DOHH2 (cell line): Measurements from ENCODE around the gene STX18.
A peak's percentile ranks its signal among the peaks of the same experiment; 100 is the strongest.

Experiments
- H3F3A ChIP-seq: fragments of 200-600 bp; sonication (generic), shearing (Covaris generic); 2 replicates; pipeline ENCODE4 v1.6.0; 2016; ENCODE audit warnings: antibody characterized with exemption, mild to moderate bottlenecking; ENCODE audit not compliant: control insufficient read depth, insufficient read depth
- H3K27ac ChIP-seq: fragments of 200-600 bp; sonication (generic); 2 replicates; pipeline ENCODE4 v1.5.1; 2014; ENCODE audit warnings: low read depth, mild to moderate bottlenecking, low read length, moderate library complexity
- H3K27me3 ChIP-seq: fragments of 200-600 bp; sonication (generic); 2 replicates; pipeline ENCODE4 v1.6.1; 2014; ENCODE audit warnings: mild to moderate bottlenecking, low read length, mixed read lengths; ENCODE audit not compliant: control insufficient read depth
- H3K36me3 ChIP-seq: fragments of 200-600 bp; sonication (generic); 2 replicates; pipeline ENCODE4 v1.6.1; 2014; ENCODE audit warnings: mild to moderate bottlenecking, low read length, moderate library complexity, mixed read lengths; ENCODE audit not compliant: control insufficient read depth
- H3K4me1 ChIP-seq: fragments of 200-600 bp; sonication (generic); 2 replicates; pipeline ENCODE4 v1.6.1; 2014; ENCODE audit warnings: mild to moderate bottlenecking, low read length, mixed read lengths; ENCODE audit not compliant: control insufficient read depth
- H3K4me2 ChIP-seq: fragments of 200-600 bp; sonication (generic); 2 replicates; pipeline ENCODE4 v1.6.0; 2014; ENCODE audit warnings: mild to moderate bottlenecking, low read length, moderate library complexity
- H3K4me3 ChIP-seq: fragments of 200-600 bp; sonication (generic); 2 replicates; pipeline ENCODE4 v1.5.1; 2014; ENCODE audit warnings: mild to moderate bottlenecking, low read length, mixed read lengths
- H3K79me2 ChIP-seq: fragments of 200-600 bp; sonication (generic); 2 replicates; pipeline ENCODE4 v1.6.1; 2014; ENCODE audit warnings: mild to moderate bottlenecking, low read length, mixed read lengths; ENCODE audit not compliant: control insufficient read depth
- H3K9me2 ChIP-seq: fragments of 200-600 bp; sonication (generic); replicated peaks from 2 replicates; pipeline ENCODE4 v1.6.1; 2014; ENCODE audit warnings: mild to moderate bottlenecking, low read length, mixed read lengths; ENCODE audit not compliant: control insufficient read depth
- H3K9me3 ChIP-seq: fragments of 200-600 bp; sonication (generic); 2 replicates; pipeline ENCODE4 v1.6.1; 2014; ENCODE audit warnings: antibody characterized with exemption, low read length, mixed read lengths; ENCODE audit not compliant: control insufficient read depth, insufficient read depth
- H4K20me1 ChIP-seq: fragments of 200-600 bp; sonication (generic); 2 replicates; pipeline ENCODE4 v1.6.0; 2014; ENCODE audit warnings: low read depth, mild to moderate bottlenecking, antibody characterized with exemption, low read length, moderate library complexity; ENCODE audit not compliant: control insufficient read depth, insufficient read depth
- EZH2phosphoT487 ChIP-seq: fragments of 200-600 bp; sonication (generic); IDR thresholded peaks from 2 replicates; pipeline ENCODE4 v1.6.1; 2017; ENCODE audit warnings: borderline replicate concordance, mild to moderate bottlenecking, antibody characterized with exemption, low read length, moderate library complexity, mixed read lengths
- TF ChIP-seq, protein P1 (sequence below): fragments of 200-600 bp; sonication (generic); IDR thresholded peaks from one replicate; pipeline ENCODE4 v1.5.1; 2014; ENCODE audit warnings: antibody characterized with exemption, mild to moderate bottlenecking, low read depth, low read length; ENCODE audit not compliant: poor library complexity, severe bottlenecking

Gene STX18

DNA sequence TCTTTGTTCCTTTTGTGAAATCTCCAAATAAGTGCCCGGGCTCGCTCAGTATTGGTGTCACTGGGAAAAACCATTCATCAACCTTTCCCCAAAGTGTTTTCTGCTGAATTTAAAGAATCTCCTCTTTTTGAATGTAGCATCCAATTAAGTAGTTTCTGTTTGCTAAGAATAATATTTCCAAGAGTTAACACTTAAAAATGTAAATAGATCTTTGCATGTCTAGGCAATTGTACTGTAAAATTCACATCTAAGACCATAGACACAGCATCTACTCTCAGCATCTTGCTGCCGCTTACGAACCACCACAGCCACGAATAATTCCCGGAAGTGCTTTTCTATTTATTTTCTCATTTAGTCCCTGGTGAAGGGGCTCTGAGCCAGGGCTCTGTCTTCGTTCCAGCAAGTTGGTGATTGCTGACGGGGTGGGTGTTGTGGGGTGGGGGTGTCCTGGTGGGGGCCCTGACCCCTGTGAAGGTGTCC, 153.5 kb downstream of the STX18 start:
- Histone ChIP-seq H4K20me1 (no peaks in the 10 kb centered on the region), H3F3A (no peaks in the 10 kb centered on the region), H3K4me2 (no peak overlapping the region), H3K4me1 (no peaks in the 10 kb centered on the region; the same call in 1 of the 2 replicates), H3K27me3 (peaks cover 32% of the 10 kb centered on the region), H3K27ac (no peak overlapping the region), H3K9me3 (no peaks in the 10 kb centered on the region), H3K36me3 (no peaks in the 10 kb centered on the region), H3K4me3 (no peak overlapping the region), H3K9me2 (no peaks in the 10 kb centered on the region), H3K79me2 (no peaks in the 10 kb centered on the region)
- TF ChIP-seq EZH2phosphoT487: no peak

DNA sequence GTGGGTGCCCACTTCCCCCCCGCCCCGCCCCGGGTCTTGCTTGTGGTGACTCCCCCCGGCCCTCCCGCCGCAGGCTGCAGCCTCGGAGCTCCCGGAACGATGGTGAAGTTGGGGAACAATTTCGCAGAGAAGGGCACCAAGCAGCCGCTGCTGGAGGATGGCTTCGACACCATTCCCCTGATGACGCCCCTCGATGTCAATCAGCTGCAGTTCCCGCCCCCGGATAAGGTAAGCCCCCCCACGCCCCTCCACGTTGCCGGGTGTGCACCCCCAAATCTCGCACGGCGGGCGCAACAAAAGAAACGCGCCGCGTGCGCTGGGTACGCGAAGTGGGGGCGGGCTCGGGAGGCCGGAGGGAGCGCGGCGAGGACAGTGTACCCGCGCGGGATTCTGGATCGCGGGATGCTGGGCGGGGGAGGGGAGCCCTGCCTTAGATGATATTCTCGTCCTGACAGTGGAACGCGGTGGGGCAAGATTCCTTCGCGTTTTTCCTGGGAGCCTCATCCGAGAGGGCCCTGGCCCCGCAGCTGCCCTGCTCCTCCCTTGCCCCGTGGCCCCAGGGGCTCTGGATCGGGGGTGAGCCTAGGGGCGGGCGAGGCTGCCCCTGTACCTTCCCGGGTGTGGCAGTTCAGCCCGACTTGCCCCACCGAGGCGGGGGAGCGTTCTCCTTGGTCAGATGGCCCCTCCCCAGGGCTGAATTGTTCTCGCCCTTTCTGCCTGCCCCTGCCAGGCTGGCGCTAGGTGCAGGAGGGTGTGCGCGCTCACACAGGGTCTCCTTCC, 154.1 kb downstream of the STX18 start:
- Histone ChIP-seq H3K4me2 (no peak overlapping the region), H3F3A (no peaks in the 10 kb centered on the region), H3K9me3 (no peaks in the 10 kb centered on the region), H3K4me1 (no peaks in the 10 kb centered on the region; the same call in 1 of the 2 replicates), H3K36me3 (no peaks in the 10 kb centered on the region), H3K27me3 (peaks cover 32% of the 10 kb centered on the region), H3K9me2 (no peaks in the 10 kb centered on the region), H3K79me2 (no peaks in the 10 kb centered on the region), H3K27ac (no peak overlapping the region), H4K20me1 (no peaks in the 10 kb centered on the region), H3K4me3 (no peak overlapping the region)
- TF ChIP-seq EZH2phosphoT487: no peak
- TF ChIP-seq, protein P1, sequence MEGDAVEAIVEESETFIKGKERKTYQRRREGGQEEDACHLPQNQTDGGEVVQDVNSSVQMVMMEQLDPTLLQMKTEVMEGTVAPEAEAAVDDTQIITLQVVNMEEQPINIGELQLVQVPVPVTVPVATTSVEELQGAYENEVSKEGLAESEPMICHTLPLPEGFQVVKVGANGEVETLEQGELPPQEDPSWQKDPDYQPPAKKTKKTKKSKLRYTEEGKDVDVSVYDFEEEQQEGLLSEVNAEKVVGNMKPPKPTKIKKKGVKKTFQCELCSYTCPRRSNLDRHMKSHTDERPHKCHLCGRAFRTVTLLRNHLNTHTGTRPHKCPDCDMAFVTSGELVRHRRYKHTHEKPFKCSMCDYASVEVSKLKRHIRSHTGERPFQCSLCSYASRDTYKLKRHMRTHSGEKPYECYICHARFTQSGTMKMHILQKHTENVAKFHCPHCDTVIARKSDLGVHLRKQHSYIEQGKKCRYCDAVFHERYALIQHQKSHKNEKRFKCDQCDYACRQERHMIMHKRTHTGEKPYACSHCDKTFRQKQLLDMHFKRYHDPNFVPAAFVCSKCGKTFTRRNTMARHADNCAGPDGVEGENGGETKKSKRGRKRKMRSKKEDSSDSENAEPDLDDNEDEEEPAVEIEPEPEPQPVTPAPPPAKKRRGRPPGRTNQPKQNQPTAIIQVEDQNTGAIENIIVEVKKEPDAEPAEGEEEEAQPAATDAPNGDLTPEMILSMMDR: no peak

DNA sequence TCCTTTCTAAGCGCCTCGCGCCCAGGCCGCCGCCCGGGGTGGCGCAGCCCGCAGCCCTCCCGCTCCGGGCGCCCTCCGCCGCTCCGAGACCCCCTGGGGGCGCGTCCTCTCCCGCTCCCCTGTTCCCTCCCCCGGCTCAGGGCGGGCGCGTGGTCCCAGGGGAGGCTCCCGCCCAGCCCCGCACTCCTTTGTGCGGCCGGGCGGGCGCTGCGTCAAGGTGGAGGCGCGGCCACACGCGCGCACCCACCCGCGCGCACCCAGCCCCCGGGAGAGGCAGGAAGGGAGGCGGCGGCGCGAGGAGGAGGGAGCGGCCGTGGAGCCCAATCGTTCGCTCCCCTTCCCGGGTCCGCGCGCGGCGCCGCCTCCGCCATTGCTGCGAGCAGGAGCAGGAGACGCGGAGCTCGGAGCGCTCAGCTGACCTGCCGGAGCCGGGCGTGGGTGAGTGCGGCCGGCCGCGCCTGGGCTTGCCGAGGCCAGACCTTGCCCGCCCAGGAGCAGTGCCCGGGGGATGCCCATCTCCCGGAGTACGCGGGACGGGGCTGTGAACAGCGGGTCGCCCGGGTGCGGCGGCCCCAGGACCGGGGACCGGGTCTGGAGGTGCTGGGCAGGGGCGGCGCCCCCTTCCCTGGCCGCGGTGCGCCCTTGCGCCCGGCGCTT, 155.0 kb downstream of the STX18 start, which contains the start of gene NSG1:
NSG1 (plus strand) TSS at position 367 of the 657 bp plus-strand sequence. CDS start 528 bp downstream, outside the sequence.
- H3K9me3 ChIP-seq: no peaks in the 10 kb centered on the region

More for the DNA sequence above, 155.0 kb downstream of the STX18 start, which contains the start of gene NSG1:
- Histone ChIP-seq H3K27ac (no peak within 1 kb of the TSS), H3K27me3 (peaks cover 32% of the 10 kb centered on the region), H3K79me2 (no peaks in the 10 kb centered on the region), H3K36me3 (no peaks in the 10 kb centered on the region), H3F3A (no peaks in the 10 kb centered on the region), H3K4me2 (peak within 1 kb of the TSS; percentile 21), H3K9me2 (no peaks in the 10 kb centered on the region), H3K4me1 (no peaks in the 10 kb centered on the region; the same call in 1 of the 2 replicates), H3K4me3 (no peak within 1 kb of the TSS), H4K20me1 (no peaks in the 10 kb centered on the region)
- TF ChIP-seq, protein P1: no peak
- TF ChIP-seq EZH2phosphoT487: no peak
